BE2C (cell line): ENCODE data around the gene GPR139.

Source experiments
- DNase-seq: peaks from one replicate; pipeline ENCODE4 v3.0.0-alpha.2; 2020
- H3K27me3 ChIP-seq: fragments of 250-450 bp; sonication (Bioruptor Pico); 2 replicates; pipeline ENCODE4 v1.5.1; 2020; ENCODE audit warnings: mild to moderate bottlenecking
- H3K36me3 ChIP-seq: fragments of 250-450 bp; sonication (Bioruptor Pico); 2 replicates; pipeline ENCODE4 v1.5.1; 2020; ENCODE audit warnings: mild to moderate bottlenecking
- H3K4me1 ChIP-seq: fragments of 250-450 bp; sonication (Bioruptor Pico); 2 replicates; pipeline ENCODE4 v1.5.1; 2020
- H3K4me3 ChIP-seq: 2 replicates; pipeline ENCODE4 v1.5.1; 2011; ENCODE audit warnings: low read depth, low read length
- H3K9me3 ChIP-seq: fragments of 250-450 bp; sonication (Bioruptor Pico); 2 replicates; pipeline ENCODE4 v1.5.1; 2020
- CTCF ChIP-seq: IDR thresholded peaks from 2 replicates; pipeline ENCODE4 v1.5.1; 2012; ENCODE audit warnings: mild to moderate bottlenecking, low read depth, low read length

GPR139 gene

DNA sequence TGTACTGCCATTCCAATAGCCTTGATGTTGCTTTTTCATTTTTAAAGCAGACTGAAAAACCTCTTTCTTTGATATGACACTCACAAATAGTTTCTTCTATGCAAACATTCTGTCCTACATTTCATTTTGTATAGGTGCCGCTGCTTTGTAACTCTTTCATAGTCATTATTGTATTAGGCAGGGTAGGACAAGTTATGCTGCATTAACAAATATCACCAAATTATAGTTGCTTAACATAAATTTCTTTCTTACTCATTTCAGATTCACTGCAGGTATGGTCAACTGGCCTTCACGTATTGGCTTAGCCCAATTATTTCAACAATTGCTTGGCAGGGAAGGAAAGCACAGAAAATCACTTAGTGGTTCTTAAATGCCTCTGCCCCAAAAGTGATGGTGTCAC is 70.8 kb downstream of the GPR139 start:
- no peak for DNase-seq
- no peaks in the 10 kb centered on the region for H3K9me3 ChIP-seq
- no peaks in the 10 kb centered on the region for H3K4me1 ChIP-seq
- no peak overlapping the region for H3K4me3 ChIP-seq
- TF ChIP-seq CTCF = no peak
- H3K27me3 ChIP-seq = no peaks in the 10 kb centered on the region
- no peaks in the 10 kb centered on the region for H3K36me3 ChIP-seq

DNA sequence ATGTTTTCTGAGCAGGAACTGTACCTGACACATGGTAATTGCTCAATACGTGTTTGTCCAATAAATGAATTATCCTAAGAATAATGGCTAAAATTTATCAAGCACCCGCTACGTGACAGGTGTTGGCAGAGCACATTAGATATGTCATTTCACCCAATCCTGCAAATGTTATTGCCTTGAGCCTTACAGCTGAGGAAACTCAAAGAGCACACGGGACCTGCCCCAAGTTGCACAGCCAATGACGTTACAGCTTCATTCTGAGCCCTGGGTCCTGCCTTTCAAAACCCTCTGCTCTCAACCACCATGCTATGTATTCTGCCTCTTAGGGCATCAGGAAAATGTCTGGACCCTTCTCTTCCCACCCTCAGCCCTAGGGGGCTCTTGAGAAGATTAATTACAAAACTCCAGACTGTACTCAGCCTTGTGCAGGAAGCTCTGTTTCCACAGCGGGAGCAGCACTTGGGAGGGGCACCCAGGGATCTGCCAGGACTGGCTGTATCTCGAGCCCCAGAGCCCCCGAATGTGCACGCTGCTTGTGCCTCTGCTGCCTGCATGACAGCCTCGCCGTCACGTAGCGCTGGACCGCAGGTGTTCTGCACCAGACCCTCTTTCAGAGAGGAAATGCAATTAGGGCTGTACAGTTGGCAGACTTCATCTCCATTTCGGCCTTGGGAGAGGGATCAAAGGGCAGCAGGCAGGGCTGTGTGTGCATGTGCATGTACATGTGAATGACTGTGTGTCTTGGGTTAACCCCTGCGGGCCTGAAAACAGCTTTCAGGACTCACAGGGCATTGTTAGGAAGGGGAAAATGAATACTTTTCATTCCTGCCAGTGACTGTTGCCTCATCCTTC is 71.6 kb downstream of the GPR139 start:
- no peaks in the 10 kb centered on the region for H3K36me3 ChIP-seq
- peak overlapping the region; percentile 10 for H3K4me3 ChIP-seq
- no peak for TF ChIP-seq CTCF
- no peaks in the 10 kb centered on the region for H3K9me3 ChIP-seq
- no peaks in the 10 kb centered on the region for H3K27me3 ChIP-seq
- H3K4me1 ChIP-seq = no peaks in the 10 kb centered on the region
- DNase-seq = peak; percentile 74

- Histone ChIP-seq H3K36me3 (no peaks in the 10 kb centered on the region), H3K4me1 (no peaks in the 10 kb centered on the region), H3K4me3 (no peak overlapping the region), H3K27me3 (no peaks in the 10 kb centered on the region), H3K9me3 (no peaks in the 10 kb centered on the region)
- no peak for TF ChIP-seq CTCF
- DNase-seq = no peak
These were observed 76.0 kb downstream of the GPR139 start for GRCh38 chr16:19997734-19998133.

DNA sequence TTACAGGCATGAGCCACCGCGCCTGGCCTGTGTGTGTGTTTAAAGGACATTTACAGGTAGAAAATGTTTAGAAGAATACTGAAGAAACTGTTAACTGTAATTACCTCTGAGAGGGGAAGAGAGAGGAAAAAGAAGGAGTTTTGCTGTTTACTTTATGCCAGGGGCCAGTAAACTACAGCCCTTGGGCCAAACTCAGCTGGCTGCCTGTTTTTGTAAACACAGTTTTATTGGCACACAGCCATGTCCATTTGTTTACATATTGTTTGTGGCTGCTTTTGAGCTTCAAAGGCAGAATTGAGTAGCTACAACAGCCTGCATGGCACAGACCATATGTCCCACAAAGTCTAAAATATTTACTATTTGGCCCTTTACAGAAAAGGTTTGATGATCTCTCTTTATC is 76.4 kb downstream of the GPR139 start:
- H3K36me3 ChIP-seq = no peaks in the 10 kb centered on the region

DNA sequence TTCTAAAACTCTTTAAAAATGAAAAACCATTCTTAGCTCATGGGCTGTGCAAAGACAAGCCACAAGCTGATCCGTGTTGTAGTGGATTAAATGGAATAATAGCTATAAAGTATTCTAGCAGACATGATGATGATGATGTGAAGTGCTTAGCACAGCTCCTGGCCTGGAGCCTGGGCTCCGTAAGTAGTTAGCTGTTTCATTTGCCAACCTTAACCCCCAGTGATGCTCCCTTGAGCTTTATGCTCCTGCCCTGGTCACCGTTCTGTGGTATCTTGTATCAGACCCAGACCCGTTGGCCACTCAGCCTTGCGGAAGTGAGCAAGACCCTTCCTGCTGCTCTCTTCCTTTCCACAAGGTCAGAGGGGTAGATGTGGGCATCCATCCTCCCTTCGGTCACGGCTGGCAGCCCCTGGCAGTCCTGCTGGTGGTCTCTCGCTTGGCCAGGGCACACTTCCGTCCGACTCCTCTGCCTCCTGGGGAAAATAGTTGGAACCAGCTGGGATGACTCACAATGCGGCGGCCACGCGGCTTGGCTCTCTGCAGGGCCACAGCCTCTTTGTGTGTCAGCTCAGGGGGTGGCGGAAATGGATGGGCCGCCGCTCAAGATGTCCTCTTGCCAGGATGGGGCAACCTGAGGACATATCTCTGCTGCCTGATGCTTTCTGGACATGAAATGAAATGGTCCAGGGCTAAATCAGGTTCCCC is 79.1 kb downstream of the GPR139 start:
- H3K9me3 ChIP-seq = no peaks in the 10 kb centered on the region
- DNase-seq = no peak
- H3K36me3 ChIP-seq = no peaks in the 10 kb centered on the region
- no peak for TF ChIP-seq CTCF
- no peaks in the 10 kb centered on the region for H3K4me1 ChIP-seq
- H3K4me3 ChIP-seq = no peak overlapping the region
- no peaks in the 10 kb centered on the region for H3K27me3 ChIP-seq

More for the DNA sequence above, 76.4 kb downstream of the GPR139 start:
- no peaks in the 10 kb centered on the region for H3K9me3 ChIP-seq
- TF ChIP-seq CTCF = no peak
- no peaks in the 10 kb centered on the region for H3K4me1 ChIP-seq
- no peak overlapping the region for H3K4me3 ChIP-seq
- DNase-seq = no peak
- no peaks in the 10 kb centered on the region for H3K27me3 ChIP-seq

GRCh38 chr16:19991614-19992013 is 82.1 kb downstream of the GPR139 start:
- H3K4me1 ChIP-seq = no peaks in the 10 kb centered on the region
- no peaks in the 10 kb centered on the region for H3K27me3 ChIP-seq
- DNase-seq = no peak
- TF ChIP-seq CTCF = no peak
- no peak overlapping the region for H3K4me3 ChIP-seq
- H3K36me3 ChIP-seq = no peaks in the 10 kb centered on the region
- H3K9me3 ChIP-seq = no peaks in the 10 kb centered on the region
